Cardiac fibroblast (primary cell): Measurements from ENCODE around the gene ZNF76.

ENCODE experiments used
- DNase-seq, 2 donors: peaks; one replicate each; pipeline versions ENCODE4 v3.0.0 to v3.0.0-alpha.2; 2010; ENCODE audit warnings: low read depth in 2 of 2
- H3K4me3 ChIP-seq, 2 donors: replicated peaks in 1 of 2; 1 replicate in 1 of 2; 2 replicates in 1 of 2; pipeline ENCODE4 v1.5.1; 2011; ENCODE audit warnings: low read depth in 2 of 2, low read length in 2 of 2, mild to moderate bottlenecking in 2 of 2, moderate library complexity in 1 of 2
- CTCF ChIP-seq: IDR thresholded peaks from one replicate; pipeline ENCODE4 v1.5.1; 2011; ENCODE audit warnings: low read depth, mild to moderate bottlenecking, low read length, inconsistent platforms

Gene ZNF76

GRCh38 chr6:35312076-35312800, 52.7 kb downstream of the ZNF76 start:
- DNase-seq: no peak
- TF ChIP-seq CTCF: no peak
- no peak overlapping the region for H3K4me3 ChIP-seq

GRCh38 chr6:35312807-35313206, 53.3 kb downstream of the ZNF76 start:
- DNase-seq: no peak
- H3K4me3 ChIP-seq: no peak overlapping the region
- no peak for TF ChIP-seq CTCF

DNA sequence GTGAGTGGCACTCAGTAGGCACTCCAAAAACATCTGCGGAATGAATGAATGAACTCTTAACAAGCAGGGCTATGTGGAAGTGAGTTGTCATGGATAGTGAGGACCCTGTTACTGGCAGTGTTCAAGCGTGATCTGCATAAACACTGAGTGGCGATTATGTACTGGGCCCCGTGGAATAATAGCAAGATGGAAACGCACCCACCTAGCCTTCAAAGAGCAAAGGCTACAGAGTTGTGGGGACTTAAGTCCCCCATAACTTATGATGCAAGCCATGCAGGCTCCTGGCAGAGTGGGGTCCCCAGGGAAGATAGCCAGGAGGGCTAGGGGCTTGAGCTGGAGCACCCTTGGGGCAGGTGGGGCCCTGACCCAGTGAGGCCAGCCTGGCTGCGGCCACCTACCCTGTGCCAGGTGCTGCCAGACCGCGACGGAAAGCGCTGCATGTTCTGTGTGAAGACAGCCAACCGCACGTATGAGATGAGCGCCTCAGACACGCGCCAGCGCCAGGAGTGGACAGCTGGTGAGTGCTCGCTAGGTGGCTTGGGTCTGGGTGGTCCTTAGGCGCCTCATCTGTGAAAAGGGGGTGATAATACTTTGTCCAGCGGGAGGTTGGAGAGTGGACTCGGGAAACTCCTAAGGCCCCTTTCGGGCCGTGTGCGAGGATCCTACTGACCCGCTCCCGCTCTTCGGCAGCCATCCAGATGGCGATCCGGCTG, 58.1 kb downstream of the ZNF76 start:
- DNase-seq: no peak
- H3K4me3 ChIP-seq: peak overlapping the region; percentile 47 to 55
- TF ChIP-seq CTCF: no peak

DNA sequence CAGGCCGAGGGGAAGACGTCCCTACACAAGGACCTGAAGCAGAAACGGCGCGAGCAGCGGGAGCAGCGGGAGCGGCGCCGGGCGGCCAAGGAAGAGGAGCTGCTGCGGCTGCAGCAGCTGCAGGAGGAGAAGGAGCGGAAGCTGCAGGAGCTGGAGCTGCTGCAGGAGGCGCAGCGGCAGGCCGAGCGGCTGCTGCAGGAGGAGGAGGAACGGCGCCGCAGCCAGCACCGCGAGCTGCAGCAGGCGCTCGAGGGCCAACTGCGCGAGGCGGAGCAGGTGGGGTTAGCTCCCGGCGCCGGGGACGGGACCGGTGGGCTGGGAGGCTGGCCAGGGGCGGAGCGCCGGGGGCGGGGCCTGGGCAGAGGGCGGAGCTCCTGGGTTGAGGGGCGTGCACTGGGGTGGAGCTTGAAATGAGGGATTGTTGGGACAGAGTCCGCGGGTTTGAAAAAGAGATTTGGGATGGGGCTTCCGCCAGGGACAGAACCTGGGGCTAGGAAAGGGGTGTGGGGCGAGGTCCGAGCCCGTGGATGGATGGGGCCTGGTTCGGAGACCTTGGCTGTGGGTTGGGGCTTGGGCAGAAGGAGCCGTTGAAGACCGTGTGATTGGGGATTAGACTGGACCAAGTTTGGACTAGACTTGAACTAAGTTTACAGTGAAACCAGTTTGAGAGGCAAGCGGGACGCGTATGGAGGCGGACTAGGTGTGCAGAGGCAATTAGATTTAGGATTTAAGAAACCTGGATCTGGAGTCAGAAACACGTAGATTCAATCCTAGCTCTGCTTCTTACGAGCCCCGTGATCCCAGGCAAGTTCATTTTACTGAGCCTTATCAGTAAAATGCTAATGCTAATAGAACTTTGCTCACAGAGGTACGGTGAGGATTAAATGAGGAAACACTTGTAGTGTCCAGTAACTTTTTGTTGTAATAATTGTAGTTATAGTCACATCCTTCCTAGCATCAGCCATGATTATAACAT, 58.9 kb downstream of the ZNF76 start:
- peak; percentile 74 to 79 for DNase-seq
- peak overlapping the region; percentile 47 to 55 for H3K4me3 ChIP-seq
- peak; percentile 10 for TF ChIP-seq CTCF

- no peak for TF ChIP-seq CTCF
- DNase-seq: no peak
- H3K4me3 ChIP-seq: no peak overlapping the region
Measured at GRCh38 chr6:35319346-35320030, 60.0 kb downstream of the ZNF76 start.

DNA sequence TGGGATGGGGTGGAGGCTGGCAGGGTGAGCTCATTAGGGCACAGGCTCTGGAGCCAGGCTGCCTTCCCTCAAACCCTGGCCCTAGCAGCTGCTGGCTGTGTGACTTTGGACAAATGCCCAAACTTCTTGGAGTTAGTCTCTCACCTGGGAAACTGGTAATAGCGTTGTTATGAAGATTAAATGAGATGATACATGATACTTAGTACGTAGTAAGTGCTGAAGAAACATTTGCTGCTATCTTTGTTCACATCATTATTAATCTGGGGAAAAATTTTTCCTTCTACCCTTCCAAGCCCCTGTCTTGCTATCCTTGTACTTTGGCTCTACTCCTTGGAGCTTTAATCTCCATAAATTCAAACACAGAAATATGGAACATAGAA, 60.5 kb downstream of the ZNF76 start:
- no peak overlapping the region for H3K4me3 ChIP-seq
- TF ChIP-seq CTCF: no peak
- no peak for DNase-seq
